ENCODE results near the gene NOC4L. TPM values are rescaled to one million over a fixed set of nuclear protein-coding genes. Genes with fewer than 3 reads are reported as not detected.

NOC4L gene
- total RNA-seq, 1 experiment from 2014 or later: 36.5 TPM

- Histone ChIP-seq H2AFZ (ENCODE audit: low read length) (no peak overlapping the region), H2BK15ac (ENCODE audit: low read depth, low read length) (no peak overlapping the region), H3K18ac (ENCODE audit: insufficient read length, low read depth, low read length) (no peak overlapping the region), H2AK5ac (ENCODE audit: insufficient read length, low read length) (no peak overlapping the region), H3K56ac (ENCODE audit: insufficient read length, low read depth, low read length) (no peak overlapping the region), H3K27ac (ENCODE audit: insufficient read length, low read depth, low read length) (no peak overlapping the region), H3K4me1 (ENCODE audit: insufficient read depth, low read length) (no peaks in the 10 kb centered on the region), H3K4ac (ENCODE audit: low read depth, low read length) (no peak overlapping the region), H4K20me1 (ENCODE audit: control insufficient read depth, insufficient read depth, insufficient read length) (no peaks in the 10 kb centered on the region), H4K8ac (replicated peaks; ENCODE audit: insufficient read length, low read depth, low read length) (no peak overlapping the region), H3T11ph (ENCODE audit: low read length) (no peak overlapping the region), H3K9me3 (ENCODE audit: control insufficient read depth, low read depth, low read length) (peaks cover 21% of the 10 kb centered on the region), H2BK20ac (ENCODE audit: low read depth, low read length, poor library complexity, severe bottlenecking) (no peak overlapping the region), H3K79me1 (ENCODE audit: insufficient read depth, low read depth, low read length, poor library complexity, severe bottlenecking) (no peaks in the 10 kb centered on the region), H2BK5ac (ENCODE audit: insufficient read length, low read length) (no peak overlapping the region), H3K4me2 (ENCODE audit: insufficient read depth, insufficient read length, low read length) (no peak overlapping the region), H3K23me2 (ENCODE audit: insufficient read length, low read depth, low read length, poor library complexity, severe bottlenecking) (no peaks in the 10 kb centered on the region), H3K14ac (ENCODE audit: insufficient read depth, low read length) (no peak overlapping the region), H4K91ac (ENCODE audit: insufficient read length, low read depth, low read length) (no peak overlapping the region), H4K5ac (ENCODE audit: insufficient read length, low read depth, low read length) (no peak overlapping the region), H3K9ac (ENCODE audit: extremely low read depth, insufficient read length, low read length) (no peak overlapping the region), H2BK12ac (ENCODE audit: insufficient read length, low read depth, low read length) (no peak overlapping the region), H3K79me2 (ENCODE audit: insufficient read depth, low read length) (no peaks in the 10 kb centered on the region), H2BK120ac (ENCODE audit: low read depth, low read length, poor library complexity, severe bottlenecking) (no peak overlapping the region), H3K27me3 (ENCODE audit: insufficient read depth, low read length) (no peaks in the 10 kb centered on the region), H3K23ac (ENCODE audit: insufficient read length, low read depth, low read length) (no peak overlapping the region)
- H3K27ac Mint-ChIP-seq: no peak overlapping the region; a peak in 1 of 7 replicates
- H3K27me3 Mint-ChIP-seq (ENCODE audit: low read depth): peaks cover 11% of the 10 kb centered on the region
- no peak overlapping the region for H3K4me3 Mint-ChIP-seq
- H3K9me3 Mint-ChIP-seq: peaks cover 25 to 32% of the 10 kb centered on the region in 2 experiments
- no peaks in the 10 kb centered on the region for H3K4me1 Mint-ChIP-seq
- no CpG with 5 or more reads among the region's 19 CpGs for WGBS (ENCODE audit: extremely low coverage, insufficient read length, low lambda C conversion rate)
- H3K36me3 Mint-ChIP-seq (ENCODE audit: insufficient read depth in 1 of 3, low read depth in 3 of 3): peaks cover 58 to 77% (median 67%) of the 10 kb centered on the region in 3 experiments
- no peak for DNase-seq
- TF ChIP-seq, protein P1, sequence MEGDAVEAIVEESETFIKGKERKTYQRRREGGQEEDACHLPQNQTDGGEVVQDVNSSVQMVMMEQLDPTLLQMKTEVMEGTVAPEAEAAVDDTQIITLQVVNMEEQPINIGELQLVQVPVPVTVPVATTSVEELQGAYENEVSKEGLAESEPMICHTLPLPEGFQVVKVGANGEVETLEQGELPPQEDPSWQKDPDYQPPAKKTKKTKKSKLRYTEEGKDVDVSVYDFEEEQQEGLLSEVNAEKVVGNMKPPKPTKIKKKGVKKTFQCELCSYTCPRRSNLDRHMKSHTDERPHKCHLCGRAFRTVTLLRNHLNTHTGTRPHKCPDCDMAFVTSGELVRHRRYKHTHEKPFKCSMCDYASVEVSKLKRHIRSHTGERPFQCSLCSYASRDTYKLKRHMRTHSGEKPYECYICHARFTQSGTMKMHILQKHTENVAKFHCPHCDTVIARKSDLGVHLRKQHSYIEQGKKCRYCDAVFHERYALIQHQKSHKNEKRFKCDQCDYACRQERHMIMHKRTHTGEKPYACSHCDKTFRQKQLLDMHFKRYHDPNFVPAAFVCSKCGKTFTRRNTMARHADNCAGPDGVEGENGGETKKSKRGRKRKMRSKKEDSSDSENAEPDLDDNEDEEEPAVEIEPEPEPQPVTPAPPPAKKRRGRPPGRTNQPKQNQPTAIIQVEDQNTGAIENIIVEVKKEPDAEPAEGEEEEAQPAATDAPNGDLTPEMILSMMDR (conservative IDR thresholded peaks at IDR 0.05): no peak
These were observed 19.4 kb upstream of the NOC4L start for GRCh38 chr12:132124766-132125425.
